Suppressor macrophage treated with lipopolysaccharide for 1 hour (primary cell): Measurements from ENCODE around the gene GNAT3.

Experiments used
- DNase-seq, 3 donors: peaks; one replicate each; pipeline ENCODE4 v3.0.0-alpha.2; 2020 to 2022

Gene GNAT3

DNA sequence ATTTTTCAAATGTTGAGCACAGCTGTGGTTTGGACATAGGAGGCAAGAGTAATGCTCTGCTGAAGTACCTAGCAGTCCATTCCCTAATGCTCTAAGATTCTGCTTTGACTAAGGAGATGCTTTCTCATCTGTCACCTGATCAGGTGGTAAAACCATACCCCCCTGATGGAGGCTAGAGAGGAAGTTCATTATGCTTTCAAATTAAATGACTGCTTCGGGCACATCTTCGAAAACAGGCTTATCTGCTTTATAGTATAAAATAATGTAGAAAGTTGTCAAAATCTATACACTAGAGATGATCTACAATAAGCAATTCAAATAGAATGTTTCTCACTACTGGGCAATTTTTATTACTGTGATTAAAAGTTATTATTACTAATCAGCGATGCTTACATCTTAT lies at the start of gene GNAT3:
Gene GNAT3 (minus strand): TSS at position 101 of the 400 bp plus-strand sequence. CDS start 138 bp downstream, outside the sequence.
- DNase-seq = no peak

DNA sequence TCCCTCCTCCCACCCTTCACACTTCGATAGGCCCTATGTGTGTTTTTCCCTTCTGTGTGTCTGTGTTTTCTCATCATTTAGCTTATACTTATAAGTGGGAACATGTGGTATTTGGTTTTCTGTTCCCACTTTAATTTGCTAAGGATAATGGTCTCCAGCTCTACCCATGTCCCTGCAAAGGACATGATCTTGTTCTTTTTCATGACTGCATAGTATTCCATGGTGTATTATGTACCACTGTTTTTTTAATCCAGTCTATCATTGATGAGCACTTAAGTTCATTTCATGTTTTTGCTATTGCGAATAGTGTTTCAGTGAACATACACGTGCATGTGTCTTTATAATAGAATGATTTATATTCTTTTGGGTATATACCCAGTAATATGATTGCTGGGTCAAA lies 46.3 kb upstream of the GNAT3 start:
- no peak for DNase-seq

DNA sequence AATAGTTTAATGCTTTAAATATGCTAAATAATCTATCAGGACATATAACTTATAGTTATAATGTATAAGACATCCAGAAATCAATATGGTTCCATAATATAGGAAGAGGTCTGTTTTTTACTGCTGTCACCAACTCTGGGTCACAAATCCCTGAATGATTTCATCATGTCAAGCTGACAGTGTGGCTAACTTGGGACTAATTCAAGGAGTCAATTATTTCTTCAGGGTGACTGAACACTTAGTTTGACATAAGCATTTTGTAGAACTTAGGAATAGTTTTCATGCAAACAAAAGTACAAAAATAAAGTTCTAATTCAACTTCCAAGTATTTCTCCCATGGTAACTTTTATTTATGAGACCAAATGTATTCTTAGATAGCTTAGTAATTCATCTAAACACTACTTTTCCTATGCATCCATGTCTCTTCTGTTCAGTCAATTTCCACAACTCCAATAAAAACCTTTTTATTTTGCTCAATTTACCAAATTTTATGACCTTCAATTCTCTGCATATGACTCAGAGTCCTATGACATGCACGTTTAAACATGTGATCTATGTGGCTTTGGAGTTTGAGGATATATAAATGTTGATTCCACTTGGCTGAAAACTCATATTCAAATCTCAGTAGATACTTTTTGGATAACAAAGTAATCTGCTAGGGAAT lies 40.3 kb upstream of the GNAT3 start:
- DNase-seq = peak in 1 of 3 donors; percentile 33

DNA sequence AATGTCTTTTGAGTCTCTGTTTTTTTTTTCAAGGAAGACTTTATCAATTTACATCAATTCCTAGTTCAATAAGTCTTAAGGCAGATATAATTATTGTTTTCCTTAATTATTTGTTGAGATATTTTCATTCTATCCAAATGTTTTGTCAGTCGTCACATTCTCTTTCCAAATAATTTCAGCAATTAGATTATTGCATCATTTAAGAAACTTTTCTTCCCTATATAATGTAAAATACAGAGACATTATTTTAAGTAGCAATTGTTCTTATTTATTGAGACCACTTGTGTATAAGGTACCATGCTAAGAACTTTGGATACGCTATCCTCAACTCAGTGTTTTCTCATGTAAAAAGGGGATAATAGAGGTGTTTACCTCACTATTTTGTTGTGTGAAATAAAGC lies 38.1 kb upstream of the GNAT3 start:
- DNase-seq = no peak

GRCh38 chr7:80548840-80549530 lies 37.1 kb upstream of the GNAT3 start:
- DNase-seq = no peak

- DNase-seq = no peak
These were observed 30.5 kb upstream of the GNAT3 start for GRCh38 chr7:80542398-80542797.

GRCh38 chr7:80540836-80541235 lies 29.0 kb upstream of the GNAT3 start:
- DNase-seq = no peak

- no peak for DNase-seq
These were observed 25.2 kb upstream of the GNAT3 start for GRCh38 chr7:80537091-80537490.

DNA sequence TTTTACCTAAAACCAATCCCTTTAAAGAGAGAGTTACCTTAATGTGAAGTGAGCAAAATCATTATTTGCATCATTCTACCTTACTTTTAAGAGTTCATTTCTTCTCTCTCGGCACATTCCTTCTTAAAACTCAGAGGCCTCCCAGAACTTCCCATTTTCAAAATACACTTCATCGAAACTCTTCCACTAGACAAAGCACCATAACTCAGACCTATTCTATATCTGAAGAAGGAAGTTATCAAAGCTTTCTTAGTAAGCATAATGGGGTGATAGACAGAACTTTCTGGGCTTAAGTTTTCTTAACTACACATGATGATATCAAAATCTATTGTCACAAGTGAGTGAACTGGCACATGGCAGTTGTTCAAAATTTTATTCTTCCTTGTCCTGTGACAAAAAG lies 24.6 kb upstream of the GNAT3 start:
- DNase-seq = peak; percentile 17 to 45 (median 43)

DNA sequence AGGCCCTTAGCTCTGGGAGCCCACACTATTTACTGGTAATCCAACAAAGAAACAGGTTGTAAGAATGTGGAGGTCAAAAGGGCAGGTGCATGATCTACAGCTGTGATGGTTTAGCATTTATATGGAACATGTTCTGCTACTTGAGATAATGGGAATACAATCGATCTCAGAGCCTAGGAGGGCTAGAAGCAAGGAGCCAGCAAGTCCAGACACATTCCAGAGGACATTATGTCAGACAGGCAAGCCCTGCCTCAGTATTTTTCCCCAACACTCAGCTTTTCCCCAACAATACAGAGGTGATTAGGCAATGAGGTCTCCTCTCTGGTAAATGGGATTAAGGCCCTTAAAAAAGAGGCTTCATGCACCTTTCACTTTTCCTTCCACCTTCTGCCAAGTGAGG lies 21.4 kb upstream of the GNAT3 start:
- no peak for DNase-seq

DNA sequence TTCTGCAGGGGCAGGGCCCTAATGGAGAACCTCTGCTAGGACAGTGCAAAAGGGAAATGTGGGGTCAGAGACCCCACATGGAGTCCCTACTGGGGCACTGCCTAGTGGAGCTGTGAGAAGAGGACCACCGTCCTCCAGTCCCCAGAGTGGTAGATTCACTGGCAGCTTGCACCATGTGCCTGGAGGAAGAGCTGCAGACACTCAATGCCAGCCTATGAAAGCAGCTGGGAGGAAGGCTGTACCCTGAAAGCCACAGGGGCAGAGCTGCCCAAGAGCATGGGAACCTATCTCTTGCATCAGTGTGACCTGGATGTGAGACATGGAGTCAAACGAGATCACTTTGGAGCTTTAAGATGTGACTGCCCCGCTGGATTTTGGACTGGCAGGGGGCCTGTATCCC lies 20.3 kb upstream of the GNAT3 start:
- DNase-seq = no peak

GRCh38 chr7:80530136-80530535 lies 18.3 kb upstream of the GNAT3 start:
- DNase-seq = no peak

GRCh38 chr7:80529362-80529761 lies 17.5 kb upstream of the GNAT3 start:
- DNase-seq = no peak

- no peak for DNase-seq
These were observed 16.8 kb upstream of the GNAT3 start for GRCh38 chr7:80528689-80529088.

GRCh38 chr7:80526472-80526871 lies 14.6 kb upstream of the GNAT3 start:
- no peak for DNase-seq

GRCh38 chr7:80524693-80525092 lies 12.8 kb upstream of the GNAT3 start:
- no peak for DNase-seq

DNA sequence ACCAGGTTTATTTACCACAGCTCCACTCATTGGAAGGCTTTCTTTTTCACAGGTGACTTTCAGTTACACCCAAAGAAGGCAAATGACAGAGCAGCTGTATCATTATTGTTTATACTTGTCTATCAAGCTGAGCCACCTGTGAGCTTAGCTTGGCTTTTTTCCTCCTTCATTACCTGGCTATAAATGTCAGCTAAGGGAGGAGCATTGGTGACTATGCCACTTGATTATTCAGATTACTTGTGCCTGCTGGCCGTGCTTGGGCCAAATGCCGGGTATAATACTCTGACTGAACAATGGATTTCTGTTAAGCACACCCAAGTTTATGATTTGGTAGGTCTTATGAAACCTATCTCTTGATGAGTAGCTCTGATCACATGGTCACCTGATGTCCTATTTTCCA lies 9.9 kb upstream of the GNAT3 start:
- DNase-seq = no peak

GRCh38 chr7:80520199-80520598 lies 8.3 kb upstream of the GNAT3 start:
- DNase-seq = no peak

DNA sequence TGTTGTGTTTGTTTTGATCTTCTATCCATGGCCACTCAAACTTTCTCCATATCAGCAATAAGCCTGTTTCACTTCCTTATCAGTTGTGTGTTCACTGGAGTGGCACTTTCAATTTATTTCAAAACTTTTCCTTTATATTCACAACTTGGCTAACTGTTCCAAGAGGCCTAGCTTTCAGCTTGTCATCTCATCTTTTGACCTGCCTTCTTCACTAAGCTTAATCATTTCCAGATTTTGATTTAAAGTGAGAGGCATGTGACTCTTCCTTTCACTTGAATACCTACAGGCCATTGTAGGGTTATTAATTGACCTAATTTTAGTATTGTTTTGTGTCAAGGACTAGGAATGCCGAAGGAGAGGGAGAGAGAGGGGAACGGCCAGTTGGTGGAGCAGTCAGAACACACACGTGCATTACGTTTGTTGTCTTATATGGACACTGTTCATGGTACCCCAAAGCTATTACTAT lies 5.5 kb upstream of the GNAT3 start:
- peak; percentile 6 to 49 (median 33) for DNase-seq

GRCh38 chr7:80515298-80515697 lies 3.4 kb upstream of the GNAT3 start:
- DNase-seq = no peak

DNA sequence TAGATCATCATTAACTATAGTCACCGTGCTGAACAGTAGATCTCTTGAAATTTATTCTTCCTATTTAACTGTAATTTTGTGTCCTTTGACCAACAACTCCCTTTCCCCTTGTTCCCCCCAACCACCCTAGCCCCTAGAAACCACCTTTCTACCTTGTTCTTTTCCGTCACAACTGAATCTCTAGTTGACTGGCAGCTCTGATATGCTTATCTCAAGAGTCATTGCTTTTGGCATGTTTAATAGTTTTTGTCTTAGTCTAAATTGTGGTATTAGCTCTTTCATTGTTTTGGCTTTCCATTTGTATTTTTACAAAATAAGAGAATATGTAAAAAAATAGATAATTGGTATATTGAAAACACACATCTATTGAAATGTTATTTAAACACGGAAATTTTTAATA lies 1.8 kb downstream of the GNAT3 start:
- DNase-seq = no peak

DNA sequence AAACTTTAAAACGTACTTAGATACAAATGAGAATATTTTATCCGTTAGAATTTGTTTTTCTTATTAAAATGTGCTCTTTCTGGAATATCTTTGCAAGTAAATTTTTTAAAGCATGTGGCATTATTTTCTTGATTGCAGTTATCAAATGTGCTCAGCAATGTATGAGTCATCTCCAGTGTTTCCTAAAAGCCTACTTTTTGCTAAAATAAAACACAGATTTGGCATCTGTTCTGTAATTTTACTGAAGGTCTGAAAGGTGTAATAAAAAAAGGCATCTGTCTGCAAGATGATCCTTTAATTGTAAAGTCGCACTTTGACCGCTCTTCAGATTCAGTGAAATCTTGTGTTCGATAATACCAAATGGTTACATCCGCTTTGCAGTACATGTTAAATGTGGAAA lies 3.4 kb downstream of the GNAT3 start:
- peak in 1 of 3 donors; percentile 29 for DNase-seq

DNA sequence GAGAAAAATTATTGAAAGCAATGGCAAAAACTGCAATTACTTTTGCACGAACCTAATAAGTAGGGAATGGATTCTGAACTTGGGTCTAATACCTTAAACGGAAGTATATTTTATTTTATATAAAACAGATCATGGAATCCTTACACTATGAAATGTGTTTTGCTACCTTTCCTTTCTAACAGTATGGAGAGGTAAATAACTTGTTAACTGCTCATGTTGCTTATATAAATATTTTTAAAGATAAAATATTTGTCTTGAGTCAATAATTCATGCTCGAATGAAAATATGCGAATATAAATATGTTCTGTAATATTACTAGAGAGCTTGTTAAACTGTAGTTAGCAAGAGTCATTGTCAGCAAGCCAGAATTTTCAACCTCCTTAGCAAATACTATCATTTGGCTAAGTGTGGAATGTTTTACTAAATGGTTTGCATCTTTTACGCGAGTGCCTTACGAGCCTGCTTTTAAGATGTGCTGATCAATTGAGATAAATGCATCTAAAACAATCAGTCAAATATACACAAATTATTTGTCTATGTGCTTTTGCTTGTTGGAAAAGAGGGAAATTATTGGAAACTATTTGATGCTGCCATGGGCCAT lies 5.9 kb downstream of the GNAT3 start:
- DNase-seq = no peak

DNA sequence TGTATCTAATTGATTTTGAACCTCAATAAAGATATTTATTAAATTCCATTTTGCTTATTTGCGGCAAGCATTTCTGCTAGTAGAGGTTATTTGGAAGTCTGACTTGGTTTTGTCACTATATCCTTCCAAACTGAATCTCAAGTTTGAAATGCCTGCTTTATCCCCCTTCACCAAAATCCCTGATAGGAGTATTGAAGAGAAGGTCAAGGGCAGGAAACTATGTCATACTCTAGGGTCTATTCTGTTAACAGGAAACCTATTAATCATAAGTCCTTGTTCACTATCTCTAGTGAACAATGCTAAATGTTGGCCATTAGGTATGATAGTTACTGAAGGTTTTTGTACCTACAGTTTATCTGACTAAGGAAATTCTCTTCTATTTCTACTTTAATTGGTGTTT lies 11.5 kb downstream of the GNAT3 start:
- no peak for DNase-seq
